Left lung (tissue), 10 donors: ENCODE results near the gene NKX6-1. TPM values are rescaled to one million over a fixed set of nuclear protein-coding genes. Genes with fewer than 3 reads are reported as not detected.

Source experiments
- ATAC-seq: fragments of 200-7000 bp; cut with Tn5 transposase; one replicate; pipeline ENCODE4 v1.9.1; 2020; ENCODE audit warnings: moderate library complexity
- DNase-seq, 4 donors: peaks; one replicate each; pipeline ENCODE4 v3.0.0-alpha.2; 2013 to 2020
- H3K27ac ChIP-seq, 2 donors: fragments of 200-600 bp; sonication (generic) in 1 of 2; one replicate each; pipeline versions ENCODE4 v1.5.0 to v1.8.0; 2020 to 2021
- H3K27me3 ChIP-seq, 2 donors: fragments of 200-600 bp; sonication (generic) in 1 of 2; one replicate each; pipeline versions ENCODE4 v1.5.0 to v1.8.0; 2020 to 2021
- H3K36me3 ChIP-seq, 2 donors: fragments of 200-600 bp; sonication (generic) in 1 of 2; one replicate each; pipeline versions ENCODE4 v1.5.0 to v1.8.0; 2020 to 2021
- H3K4me1 ChIP-seq, 2 donors: fragments of 200-600 bp; one replicate each; pipeline ENCODE4 v1.8.0; 2021
- H3K4me3 ChIP-seq, 2 donors: fragments of 200-600 bp; sonication (generic) in 1 of 2; one replicate each; pipeline versions ENCODE4 v1.5.0 to v1.8.0; 2020 to 2021; ENCODE audit warnings: mild to moderate bottlenecking in 1 of 2
- H3K9me3 ChIP-seq, 2 donors: fragments of 200-600 bp; sonication (generic) in 1 of 2; one replicate each; pipeline versions ENCODE4 v1.5.0 to v1.8.0; 2020 to 2021
- intact Hi-C, 2 donors: fragments of 100-400 bp; cut with DNase I; formaldehyde crosslinking; loops; one replicate each; pipeline versions ENCODE4 v1.11.2 to v1.14.2; 2022
- polyA plus RNA-seq, 6 donors: library from polyadenylated mRNA; unstranded; fragments of 120-200 nt; gene quantifications; one replicate each; pipeline ENCODE4 v1.2.1, GENCODE V29; 2013; ENCODE audit not compliant: insufficient read length in 6 of 6
- total RNA-seq, 2 donors: library from RNA; stranded (reverse); fragmentation: NEBNext Ultra II Directional; extraction: Animal tissue kit (Norgen Biotek cat#: 25700); gene quantifications; one replicate each; pipeline ENCODE4 v1.2.1, GENCODE V29; 2021
- TF ChIP-seq, protein P1 (sequence below), 2 donors: fragments of 200-600 bp; sonication (generic) in 1 of 2; IDR thresholded peaks; one replicate each; pipeline versions ENCODE4 v1.5.0 to v1.8.0; 2021; ENCODE audit warnings: antibody characterized with exemption in 2 of 2
- donor health status: DM: no; HTN: yes; CAD: no.
- donor health status: DM: no; HTN: no; CAD: no.

Gene NKX6-1
- total and polyA plus RNA-seq, 8 donors = 0.07 to 0.21 (median 0.08) TPM; not detected in 5

GRCh38 chr4:84500386-84501201, 1.5 kb upstream of the NKX6-1 start:
- no peaks in the 10 kb centered on the region for H3K36me3 ChIP-seq
- intact Hi-C loops = loop anchor here in 1 of 2 donors (10.0 kb wide), 1 partner anchor 856 kb away; no protein-coding TSS in a partner anchor
- ATAC-seq (no peak), DNase-seq (no peak)
- H3K27ac ChIP-seq = no peak overlapping the region
- H3K9me3 ChIP-seq = no peaks in the 10 kb centered on the region
- H3K4me3 ChIP-seq = no peak overlapping the region
- TF ChIP-seq, protein P1, sequence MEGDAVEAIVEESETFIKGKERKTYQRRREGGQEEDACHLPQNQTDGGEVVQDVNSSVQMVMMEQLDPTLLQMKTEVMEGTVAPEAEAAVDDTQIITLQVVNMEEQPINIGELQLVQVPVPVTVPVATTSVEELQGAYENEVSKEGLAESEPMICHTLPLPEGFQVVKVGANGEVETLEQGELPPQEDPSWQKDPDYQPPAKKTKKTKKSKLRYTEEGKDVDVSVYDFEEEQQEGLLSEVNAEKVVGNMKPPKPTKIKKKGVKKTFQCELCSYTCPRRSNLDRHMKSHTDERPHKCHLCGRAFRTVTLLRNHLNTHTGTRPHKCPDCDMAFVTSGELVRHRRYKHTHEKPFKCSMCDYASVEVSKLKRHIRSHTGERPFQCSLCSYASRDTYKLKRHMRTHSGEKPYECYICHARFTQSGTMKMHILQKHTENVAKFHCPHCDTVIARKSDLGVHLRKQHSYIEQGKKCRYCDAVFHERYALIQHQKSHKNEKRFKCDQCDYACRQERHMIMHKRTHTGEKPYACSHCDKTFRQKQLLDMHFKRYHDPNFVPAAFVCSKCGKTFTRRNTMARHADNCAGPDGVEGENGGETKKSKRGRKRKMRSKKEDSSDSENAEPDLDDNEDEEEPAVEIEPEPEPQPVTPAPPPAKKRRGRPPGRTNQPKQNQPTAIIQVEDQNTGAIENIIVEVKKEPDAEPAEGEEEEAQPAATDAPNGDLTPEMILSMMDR (IDR thresholded peaks at IDR 0.05) = no peak
- peaks cover 18 to 34% of the 10 kb centered on the region in 2 donors for H3K4me1 ChIP-seq
- H3K27me3 ChIP-seq = peaks cover 98 to 100% of the 10 kb centered on the region in 2 donors

GRCh38 chr4:84499624-84499982, 511 bp upstream of the NKX6-1 start:
- intact Hi-C loops = no loop called here
- ATAC-seq (no peak), DNase-seq (no peak)
- TF ChIP-seq, protein P1 (IDR thresholded peaks at IDR 0.05) = no peak
- Histone ChIP-seq H3K4me1 (peaks cover 18 to 34% of the 10 kb centered on the region in 2 donors), H3K36me3 (no peaks in the 10 kb centered on the region), H3K27me3 (peaks cover 100% of the 10 kb centered on the region in 2 donors), H3K9me3 (no peaks in the 10 kb centered on the region), H3K27ac (no peak overlapping the region), H3K4me3 (no peak overlapping the region)

DNA sequence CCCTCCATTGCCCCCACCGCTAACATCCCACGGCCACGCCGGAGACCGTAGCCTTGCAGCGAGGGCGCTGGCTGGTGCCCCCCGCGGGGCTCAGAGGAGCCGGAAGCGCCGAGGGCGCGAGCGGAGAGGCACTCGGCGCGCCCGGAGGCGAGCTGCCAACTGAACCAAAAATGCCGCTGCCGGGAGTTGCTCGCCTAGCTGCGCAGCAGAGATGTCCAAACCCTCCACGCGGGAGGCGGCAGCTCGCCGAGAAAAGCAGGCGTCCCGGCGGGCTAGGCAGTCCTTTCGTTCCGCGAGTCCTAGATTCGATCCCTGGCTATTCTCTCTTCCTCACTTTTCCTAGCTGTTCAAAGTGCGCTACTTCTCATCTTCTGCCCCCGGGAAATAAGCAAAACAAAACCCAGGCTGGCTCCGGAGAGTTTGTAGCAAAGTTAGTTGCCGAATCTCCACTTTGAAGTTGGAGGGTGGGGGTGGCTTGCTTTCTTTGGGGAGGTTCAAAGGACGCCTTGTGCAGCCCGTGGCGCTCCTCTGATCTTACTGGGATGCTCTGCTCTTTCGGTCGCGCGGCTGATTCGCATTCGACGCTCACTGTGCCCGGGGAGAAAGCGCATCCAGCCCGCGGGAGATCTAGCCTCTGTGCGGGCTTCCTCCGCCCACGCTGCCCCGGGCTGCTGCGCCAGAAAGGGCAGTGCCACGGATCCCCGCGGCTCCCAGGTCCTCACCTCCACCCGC, 723 bp downstream of the NKX6-1 start:
- ATAC-seq (peak; percentile 28), DNase-seq (peak in 1 of 4 donors; percentile 78)

GRCh38 chr4:84497504-84498202, 1.4 kb downstream of the NKX6-1 start:
- no peaks in the 10 kb centered on the region for H3K36me3 ChIP-seq
- H3K27me3 ChIP-seq = peaks cover 100% of the 10 kb centered on the region in 2 donors
- no peak overlapping the region for H3K27ac ChIP-seq
- TF ChIP-seq, protein P1 (IDR thresholded peaks at IDR 0.05) = no peak
- no peaks in the 10 kb centered on the region for H3K9me3 ChIP-seq
- intact Hi-C loops = no loop called here
- peaks cover 18 to 44% of the 10 kb centered on the region in 2 donors for H3K4me1 ChIP-seq
- peak overlapping the region; percentile 12 to 31 for H3K4me3 ChIP-seq
- no peak for ATAC-seq
- peak in 1 of 4 donors; percentile 79 for DNase-seq

More for the DNA sequence above, 723 bp downstream of the NKX6-1 start:
- Histone ChIP-seq H3K4me3 (peak overlapping the region; percentile 12 to 31), H3K27me3 (peaks cover 100% of the 10 kb centered on the region in 2 donors), H3K9me3 (no peaks in the 10 kb centered on the region), H3K27ac (no peak overlapping the region), H3K4me1 (peaks cover 18 to 39% of the 10 kb centered on the region in 2 donors), H3K36me3 (no peaks in the 10 kb centered on the region)
- intact Hi-C loops = no loop called here
- TF ChIP-seq, protein P1 (IDR thresholded peaks at IDR 0.05) = no peak
